Fibroblast of lung (primary cell): ENCODE data around the gene PRDM16. TPM values are rescaled to one million over a fixed set of nuclear protein-coding genes. Genes with fewer than 3 reads are reported as not detected.

ENCODE experiments used
- DNase-seq, 2 donors: peaks; one replicate each; pipeline versions ENCODE4 v3.0.0 to v3.0.0-alpha.2; 2010; ENCODE audit warnings: low read depth in 2 of 2
- H2AFZ ChIP-seq: 2 replicates; pipeline ENCODE4 v1.5.1; 2012; ENCODE audit warnings: low read length, control low read depth, inconsistent platforms
- H3K27ac ChIP-seq: 2 replicates; pipeline ENCODE4 v1.5.1; 2011; ENCODE audit warnings: low read length, control low read depth; ENCODE audit not compliant: insufficient read depth
- H3K27me3 ChIP-seq: 2 replicates; pipeline ENCODE4 v1.5.1; 2011; ENCODE audit warnings: mild to moderate bottlenecking, low read length; ENCODE audit not compliant: control insufficient read depth, insufficient read depth
- H3K36me3 ChIP-seq: 2 replicates; pipeline ENCODE4 v1.5.1; 2011; ENCODE audit warnings: low read length; ENCODE audit not compliant: control insufficient read depth, insufficient read depth
- H3K4me1 ChIP-seq: 2 replicates; pipeline ENCODE4 v1.5.1; 2011; ENCODE audit warnings: low read length; ENCODE audit not compliant: control insufficient read depth, insufficient read depth; ENCODE audit errors: extremely low read depth
- H3K4me2 ChIP-seq: 2 replicates; pipeline ENCODE4 v1.5.1; 2011; ENCODE audit warnings: low read length, control low read depth; ENCODE audit not compliant: insufficient read depth; ENCODE audit errors: extremely low read depth
- H3K4me3 ChIP-seq, 4 experiments: fragments of 200-600 bp in 1 of 4; sonication (generic) in 1 of 4; replicated peaks in 1 of 4; 2 replicates each; pipeline ENCODE4 v1.5.1; 2011 to 2016; ENCODE audit warnings: low read length in 4 of 4, low read depth in 3 of 4, mild to moderate bottlenecking in 3 of 4, control low read depth in 2 of 4, inconsistent platforms in 1 of 4, mixed read lengths in 1 of 4; ENCODE audit not compliant: insufficient read depth in 1 of 4; ENCODE audit errors: control extremely low read depth in 1 of 4
- H3K79me2 ChIP-seq: 2 replicates; pipeline ENCODE4 v1.5.1; 2012; ENCODE audit warnings: mild to moderate bottlenecking, low read length, inconsistent platforms; ENCODE audit not compliant: control insufficient read depth, insufficient read depth
- H3K9ac ChIP-seq: 2 replicates; pipeline ENCODE4 v1.5.1; 2011; ENCODE audit warnings: mild to moderate bottlenecking, low read length, control low read depth; ENCODE audit not compliant: insufficient read depth
- H3K9me3 ChIP-seq: 2 replicates; pipeline ENCODE4 v1.5.1; 2012; ENCODE audit warnings: low read depth, low read length; ENCODE audit not compliant: control insufficient read depth, insufficient read depth
- H4K20me1 ChIP-seq: 2 replicates; pipeline ENCODE4 v1.5.1; 2011; ENCODE audit warnings: low read length; ENCODE audit not compliant: control insufficient read depth, insufficient read depth; ENCODE audit errors: extremely low read depth
- CTCF ChIP-seq, 2 donors: IDR thresholded peaks in 1 of 2; conservative IDR thresholded peaks in 1 of 2; 1 replicate in 1 of 2; 2 replicates in 1 of 2; pipeline ENCODE4 v1.5.1; 2011 to 2012; ENCODE audit warnings: low read length in 2 of 2, control low read depth in 1 of 2, inconsistent platforms in 1 of 2, low read depth in 1 of 2, mild to moderate bottlenecking in 1 of 2
- EZH2 ChIP-seq: IDR thresholded peaks from 2 replicates; pipeline ENCODE4 v1.5.1; 2012; ENCODE audit warnings: low read length, control low read depth, mild to moderate bottlenecking; ENCODE audit errors: missing control alignments
- polyA plus RNA-seq, 2 donors: library from polyadenylated mRNA; depleted of rRNA in 1 of 2; stranded (reverse) in 1 of 2; unstranded in 1 of 2; fragments of >200 nt; gene quantifications; 2 replicates each; pipeline ENCODE4 v1.2.1, GENCODE V29; 2011 to 2012; ENCODE audit warnings: missing spikeins in 1 of 2
- total RNA-seq: library from RNA; depleted of rRNA; stranded (reverse); fragments of >200 nt; gene quantifications from 2 replicates; pipeline ENCODE4 v1.2.1, GENCODE V29; 2014

The PRDM16 gene
- total and polyA plus RNA-seq, 2 donors (not counting 1 experiment from before 2014, with no cell fraction given) = 0.30 to 1.8 TPM

DNA sequence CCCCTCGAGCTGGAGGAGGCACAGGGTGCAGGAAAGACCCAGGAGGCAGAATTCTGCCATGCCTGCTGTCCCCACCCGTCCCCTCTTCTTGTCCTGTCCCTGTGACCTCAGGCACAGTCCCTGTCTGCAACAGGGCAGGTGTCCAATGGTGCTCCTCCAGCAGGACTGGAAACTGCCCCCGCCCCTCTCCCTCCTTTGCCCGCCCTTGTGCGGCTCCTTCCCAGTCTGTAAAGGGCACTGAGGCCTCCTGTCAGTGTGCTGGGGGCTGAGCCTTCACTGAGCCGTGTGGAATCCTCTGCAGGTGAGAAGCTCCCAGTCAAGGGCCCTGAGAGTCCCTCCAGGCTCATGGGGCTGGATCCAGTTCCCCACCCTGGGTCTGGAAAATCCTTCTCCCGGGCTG is 28.9 kb downstream of the PRDM16 start:
- no peaks in the 10 kb centered on the region for H3K9me3 ChIP-seq
- TF ChIP-seq EZH2 = no peak
- TF ChIP-seq CTCF (conservative IDR thresholded peaks at IDR 0.05 in 1 of 2, IDR thresholded peaks at IDR 0.05 in 1 of 2; ENCODE audit: low read depth in 1 of 2, low read length in 2 of 2) = no peak
- H3K79me2 ChIP-seq = no peaks in the 10 kb centered on the region
- no peaks in the 10 kb centered on the region for H3K27me3 ChIP-seq
- H3K4me1 ChIP-seq = no peaks in the 10 kb centered on the region
- no peak overlapping the region for H3K4me2 ChIP-seq
- no peak overlapping the region for H3K9ac ChIP-seq
- H4K20me1 ChIP-seq = no peaks in the 10 kb centered on the region
- DNase-seq = no peak
- no peak overlapping the region for H3K27ac ChIP-seq
- no peak overlapping the region for H3K4me3 ChIP-seq
- no peaks in the 10 kb centered on the region for H3K36me3 ChIP-seq
- no peak overlapping the region for H2AFZ ChIP-seq

DNA sequence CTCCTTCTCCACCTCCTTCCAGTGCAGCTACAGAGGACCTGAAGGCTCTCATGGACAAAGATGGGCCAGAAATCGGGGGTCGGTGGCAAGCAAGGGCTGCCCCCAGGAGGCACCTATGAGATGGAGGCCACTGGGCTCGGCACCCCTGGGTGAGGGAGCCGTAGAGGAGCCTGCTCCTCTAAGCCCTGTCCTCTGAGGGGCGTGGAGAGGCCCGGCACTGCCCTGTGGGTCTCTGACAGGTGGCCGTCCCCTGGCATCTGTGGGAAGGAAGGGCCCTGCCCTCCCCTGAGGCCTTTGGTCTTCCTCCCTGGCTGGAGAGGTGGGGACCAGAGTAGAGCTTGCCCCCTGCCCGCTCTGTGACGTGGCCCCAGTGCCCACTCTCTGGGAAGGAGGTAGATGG is 30.9 kb downstream of the PRDM16 start:
- TF ChIP-seq EZH2 = no peak
- no peak for TF ChIP-seq CTCF (conservative IDR thresholded peaks at IDR 0.05 in 1 of 2, IDR thresholded peaks at IDR 0.05 in 1 of 2; ENCODE audit: low read depth in 1 of 2, low read length in 2 of 2)
- H3K4me3 ChIP-seq = no peak overlapping the region

DNA sequence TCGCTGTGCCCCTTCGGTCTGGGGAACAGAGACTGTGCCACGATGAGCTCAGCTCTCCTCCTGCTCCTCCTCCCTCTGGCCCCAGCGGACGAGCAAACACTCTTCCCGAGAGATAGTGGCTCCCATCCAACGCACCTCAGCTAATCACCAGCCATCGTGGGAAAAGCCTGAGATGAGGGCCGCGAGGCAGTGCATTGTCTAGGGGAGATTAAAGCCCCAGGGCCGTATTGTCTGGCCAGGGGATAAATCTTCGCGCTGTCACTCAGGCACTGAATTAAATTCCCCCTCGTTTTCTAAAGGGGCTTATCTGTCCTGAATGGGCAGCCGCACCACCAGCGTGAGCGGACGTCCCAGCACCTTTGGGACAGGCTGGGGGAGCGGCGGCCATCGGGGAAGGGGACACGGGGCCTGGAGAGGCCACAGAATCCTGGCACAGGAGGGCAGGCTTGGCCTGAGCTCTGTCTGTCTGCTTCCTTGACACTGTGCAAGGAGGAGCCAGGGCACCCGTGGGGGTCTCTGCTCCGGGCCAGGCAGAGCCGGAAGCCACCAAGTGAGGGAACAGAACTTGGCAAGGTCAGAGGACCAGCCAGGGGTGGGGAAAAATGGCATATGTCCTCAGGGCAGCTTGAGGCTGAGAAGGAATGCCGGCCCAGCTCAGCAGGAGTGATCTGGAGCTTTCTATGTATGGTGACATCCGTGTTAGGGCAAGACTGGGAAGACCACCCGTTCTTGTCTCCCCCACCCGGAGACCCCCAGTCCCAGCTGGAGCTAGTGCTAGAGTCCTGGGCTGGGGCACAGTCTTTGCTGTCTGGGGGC is 32.3 kb downstream of the PRDM16 start:
- Histone ChIP-seq H4K20me1 (no peaks in the 10 kb centered on the region), H3K4me2 (no peak overlapping the region), H3K36me3 (no peaks in the 10 kb centered on the region), H3K79me2 (no peaks in the 10 kb centered on the region), H2AFZ (no peak overlapping the region), H3K4me1 (no peaks in the 10 kb centered on the region), H3K9ac (no peak overlapping the region), H3K9me3 (no peaks in the 10 kb centered on the region), H3K4me3 (no peak overlapping the region), H3K27ac (no peak overlapping the region), H3K27me3 (no peaks in the 10 kb centered on the region)
- TF ChIP-seq CTCF (conservative IDR thresholded peaks at IDR 0.05 in 1 of 2, IDR thresholded peaks at IDR 0.05 in 1 of 2; ENCODE audit: low read depth in 1 of 2, low read length in 2 of 2) (no peak), EZH2 (no peak)
- DNase-seq = no peak

More for the DNA sequence above, 30.9 kb downstream of the PRDM16 start:
- H3K9me3 ChIP-seq = no peaks in the 10 kb centered on the region
- no peaks in the 10 kb centered on the region for H3K4me1 ChIP-seq
- DNase-seq = no peak
- no peak overlapping the region for H2AFZ ChIP-seq
- no peak overlapping the region for H3K4me2 ChIP-seq
- no peaks in the 10 kb centered on the region for H3K27me3 ChIP-seq
- H3K36me3 ChIP-seq = no peaks in the 10 kb centered on the region
- no peak overlapping the region for H3K9ac ChIP-seq
- no peaks in the 10 kb centered on the region for H4K20me1 ChIP-seq
- no peak overlapping the region for H3K27ac ChIP-seq
- H3K79me2 ChIP-seq = no peaks in the 10 kb centered on the region
